Activated T-cell treated with anti-CD3 and anti-CD28 coated beads, Interleukin-2, amount 50 U/mL, for 4 hours (primary cell): ENCODE results near the gene CDH16. TPM values are rescaled to one million over a fixed set of nuclear protein-coding genes. Genes with fewer than 3 reads are reported as not detected.

Experiments used
- total RNA-seq, 3 donors: library from RNA; stranded (reverse); gene quantifications; one replicate each; pipeline ENCODE4 v1.2.1, GENCODE V29; 2021

CDH16 gene
- total RNA-seq, 3 donors from 2014 or later = not detected

Other genes starting within 250 kb of the CDH16 start
- gene CMTM4, start 222.1 kb downstream of the CDH16 start, total RNA-seq = 1 to 10 TPM; 2.6 to 3.0 (median 2.8) TPM
- gene DYNC1LI2, start 167.3 kb downstream of the CDH16 start, total RNA-seq = 10 to 100 TPM; 45.9 to 55.5 (median 53.6) TPM
- not detected for gene TERB1, start 117.3 kb downstream of the CDH16 start, total RNA-seq
- 100 to 1,000 TPM in 1 of 3 donors, 10 to 100 TPM in 2; 93.8 to 111 (median 94.8) TPM for gene NAE1, start 87.9 kb downstream of the CDH16 start, total RNA-seq
- under 1 TPM in 1 of 3 donors, not detected in 2; 0.18 TPM for gene CA7, start 74.5 kb downstream of the CDH16 start, total RNA-seq
- gene PDP2, start 38.4 kb downstream of the CDH16 start, total RNA-seq = 10 to 100 TPM; 27.4 to 31.1 (median 28.4) TPM
- gene RRAD, start 6.7 kb upstream of the CDH16 start, total RNA-seq = under 1 TPM; 0.15 to 0.50 (median 0.38) TPM
- 100 to 1,000 TPM; 201 to 220 (median 212) TPM for gene CIAO2B, start 15.5 kb upstream of the CDH16 start, total RNA-seq
- 10 to 100 TPM; 22.6 to 25.3 (median 24.3) TPM for gene CES2, start 16.6 kb upstream of the CDH16 start, total RNA-seq
- under 1 TPM in 2 of 3 donors, not detected in 1; 0.10 to 0.30 TPM for gene CES3, start 42.4 kb upstream of the CDH16 start, total RNA-seq
- gene CES4A, start 69.7 kb upstream of the CDH16 start, total RNA-seq = 10 to 100 TPM in 1 of 3 donors, 1 to 10 TPM in 2; 6.2 to 10.7 (median 6.6) TPM
- gene CBFB, start 110.3 kb upstream of the CDH16 start, total RNA-seq = 100 to 1,000 TPM; 128 to 132 (median 129) TPM
- gene PHAF1, start 191.1 kb upstream of the CDH16 start, total RNA-seq = 10 to 100 TPM; 17.4 to 19.5 (median 18.6) TPM
- 1 to 10 TPM; 1.3 to 1.9 (median 1.3) TPM for gene B3GNT9, start 232.1 kb upstream of the CDH16 start, total RNA-seq
- gene TRADD, start 241.0 kb upstream of the CDH16 start, total RNA-seq = 10 to 100 TPM; 16.0 to 20.3 (median 17.4) TPM
- gene FBXL8, start 241.1 kb upstream of the CDH16 start, total RNA-seq = 1 to 10 TPM; 4.8 to 8.9 (median 6.1) TPM
- 1 to 10 TPM; 2.8 to 6.1 (median 4.0) TPM for gene HSF4, start 245.9 kb upstream of the CDH16 start, total RNA-seq